Pulmonary artery endothelial cell (primary cell): ENCODE results near the gene PUS1. TPM values are rescaled to one million over a fixed set of nuclear protein-coding genes. Genes with fewer than 3 reads are reported as not detected.
"Not testable (repeated sequence)": the region's sequence is repeated elsewhere in the genome, so short reads cannot be mapped to it uniquely, and the experiment has no call there.

ENCODE experiments used
- DNase-seq: peaks from one replicate; pipeline ENCODE4 v3.0.0-alpha.2; 2011; ENCODE audit warnings: low read depth, low spot score
- total RNA-seq: library from RNA; depleted of rRNA; stranded (reverse); fragments of >200 nt; gene quantifications from 2 replicates; pipeline ENCODE4 v1.2.3, GENCODE V29; 2014

The PUS1 gene
- total RNA-seq, 1 donor from 2014 or later = 16.6 TPM

- DNase-seq = no peak
These were observed 5.5 kb downstream of the PUS1 start for GRCh38 chr12:131934535-131934934.

GRCh38 chr12:131938082-131938481 is 9.0 kb downstream of the PUS1 start:
- DNase-seq = no peak

DNA sequence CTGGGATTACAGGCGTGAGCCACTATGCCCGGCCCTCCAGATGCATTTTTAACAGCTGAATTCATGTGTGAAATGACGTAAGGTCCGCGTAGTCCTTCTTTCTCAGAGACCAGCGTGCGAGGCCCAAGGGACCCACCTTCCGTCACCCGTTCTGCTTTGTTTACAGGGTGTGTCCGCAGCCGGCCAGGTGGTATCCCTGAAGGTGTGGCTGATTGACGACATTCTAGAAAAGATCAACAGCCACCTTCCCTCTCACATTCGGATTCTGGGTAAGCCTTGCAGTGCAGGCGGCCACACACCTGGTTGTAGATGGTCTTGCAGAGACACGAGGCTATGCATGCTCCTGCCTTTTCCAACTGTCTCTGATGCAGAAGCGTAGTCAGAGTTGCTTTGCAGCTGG is 9.9 kb downstream of the PUS1 start:
- no peak for DNase-seq

GRCh38 chr12:131940141-131940547 is 11.1 kb downstream of the PUS1 start:
- no peak for DNase-seq

GRCh38 chr12:131941116-131941986 is 12.3 kb downstream of the PUS1 start:
- DNase-seq = no peak

GRCh38 chr12:131941987-131942341 is 12.9 kb downstream of the PUS1 start:
- DNase-seq = no peak

DNA sequence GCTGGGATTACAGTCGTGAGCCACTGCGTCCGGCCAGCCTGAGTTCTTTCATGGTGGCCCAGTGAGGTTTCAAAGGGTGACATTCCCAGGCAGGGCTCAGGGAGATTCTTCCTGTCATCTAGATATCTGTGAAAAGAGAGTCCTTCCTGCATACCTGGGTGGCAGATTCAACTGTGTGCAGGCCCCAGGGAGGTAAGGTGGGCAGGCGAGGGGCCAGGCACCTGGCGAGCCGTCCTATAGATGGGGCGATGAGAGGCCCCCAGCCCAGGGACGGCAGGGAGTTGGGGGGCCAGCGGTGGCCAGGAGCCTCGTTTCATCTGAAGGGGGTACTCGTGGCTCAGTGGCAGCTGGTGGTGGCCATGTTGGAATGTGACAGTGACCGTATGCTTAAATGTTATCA is 13.6 kb downstream of the PUS1 start:
- DNase-seq = no peak

GRCh38 chr12:131943389-131943788 is 14.3 kb downstream of the PUS1 start:
- no peak for DNase-seq

DNA sequence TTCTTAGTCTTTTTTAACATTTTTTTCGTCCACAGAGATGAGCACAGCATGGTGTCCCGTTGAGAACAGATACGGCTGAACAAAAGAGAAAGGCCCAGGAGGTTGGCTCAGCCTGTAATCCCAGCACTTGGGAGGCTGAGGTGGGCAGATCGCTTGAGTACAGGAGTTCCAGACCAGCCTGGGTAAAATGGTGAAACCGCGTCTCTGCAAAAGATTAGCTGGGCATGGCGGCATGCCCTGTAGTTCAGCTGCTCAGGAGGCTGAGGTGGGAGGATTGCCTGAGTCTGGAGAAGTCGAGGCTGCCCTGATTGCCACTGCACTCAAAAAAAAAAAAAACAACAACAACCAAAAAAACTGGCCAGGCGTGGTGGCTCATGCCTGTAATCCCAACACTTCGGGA is 14.8 kb downstream of the PUS1 start:
- DNase-seq = no peak

GRCh38 chr12:131944601-131945251 is 15.7 kb downstream of the PUS1 start:
- no peak for DNase-seq

GRCh38 chr12:131946757-131947156 is 17.7 kb downstream of the PUS1 start:
- no peak for DNase-seq

- DNase-seq = no peak
These were observed 18.5 kb downstream of the PUS1 start for GRCh38 chr12:131947482-131948027.

DNA sequence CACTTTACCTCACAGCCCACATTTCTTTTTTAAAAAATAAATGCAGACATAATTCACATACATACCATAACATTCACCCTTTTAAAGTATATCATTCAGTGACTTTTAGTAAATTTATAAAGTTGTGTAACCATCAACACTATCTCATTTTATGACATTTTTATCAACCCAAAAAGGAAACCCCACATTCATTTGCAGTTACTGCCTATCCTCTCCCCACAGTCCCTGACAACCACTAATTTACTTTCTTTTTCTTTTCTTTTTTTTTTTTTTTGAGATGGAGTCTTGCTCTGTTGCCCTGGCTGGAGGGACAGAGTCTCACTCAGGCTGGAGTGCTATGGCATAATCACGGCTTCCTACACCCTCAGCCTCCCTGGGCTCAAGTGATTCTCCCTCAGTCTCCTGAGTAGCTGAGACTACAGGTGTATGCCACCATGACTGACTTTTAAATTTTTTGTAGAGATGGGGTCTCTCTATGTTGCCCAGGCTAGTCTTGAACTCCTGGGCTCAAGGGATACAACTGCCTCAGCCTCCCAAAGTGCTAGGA is 19.2 kb downstream of the PUS1 start:
- no peak for DNase-seq

- DNase-seq = not testable (repeated sequence)
These were observed 19.8 kb downstream of the PUS1 start for GRCh38 chr12:131948713-131949430.

- peak; percentile 68 for DNase-seq
These were observed 20.5 kb downstream of the PUS1 start, which contains the start of gene EP400 for GRCh38 chr12:131949431-131950181. TSS of gene EP400 (plus strand) at chr12:131949942. CDS start at chr12:131960620, 10,678 bp downstream.

DNA sequence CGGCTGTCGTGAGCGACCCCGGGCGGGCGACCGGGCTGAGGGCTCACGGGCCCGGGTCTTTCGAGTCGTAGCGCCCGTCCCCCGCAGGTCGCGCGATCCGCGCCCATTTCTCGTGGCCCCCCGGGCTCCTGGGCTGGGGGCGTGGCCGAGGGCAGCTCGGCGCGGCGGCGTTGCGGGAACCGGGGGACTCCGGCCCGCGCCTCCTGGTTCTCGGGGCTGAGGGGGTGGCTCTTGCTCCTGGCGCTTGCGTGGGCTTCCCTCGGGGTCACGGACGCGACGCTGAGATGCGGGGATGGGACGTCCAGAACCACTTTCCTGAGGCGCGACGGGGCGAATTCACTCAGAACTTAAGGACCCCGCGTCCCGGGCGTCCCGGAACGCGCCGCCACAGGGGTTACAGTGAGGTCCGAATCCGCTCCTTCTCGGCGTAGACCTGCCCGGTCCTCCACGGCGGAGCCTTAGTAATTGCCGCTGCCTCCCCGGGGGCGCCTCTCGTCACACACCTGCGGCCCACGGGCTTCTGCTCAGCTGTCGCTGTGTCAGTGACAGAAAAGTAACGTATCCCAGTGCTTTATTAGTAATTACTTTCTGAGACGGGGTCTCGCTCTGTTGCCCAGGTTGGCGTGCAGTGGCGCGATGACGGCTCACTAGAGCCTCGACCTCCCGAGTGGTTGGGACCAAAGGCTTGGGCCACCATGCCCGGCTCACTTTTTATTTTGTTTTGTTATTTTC is 21.3 kb downstream of the PUS1 start:
- DNase-seq = no peak

DNA sequence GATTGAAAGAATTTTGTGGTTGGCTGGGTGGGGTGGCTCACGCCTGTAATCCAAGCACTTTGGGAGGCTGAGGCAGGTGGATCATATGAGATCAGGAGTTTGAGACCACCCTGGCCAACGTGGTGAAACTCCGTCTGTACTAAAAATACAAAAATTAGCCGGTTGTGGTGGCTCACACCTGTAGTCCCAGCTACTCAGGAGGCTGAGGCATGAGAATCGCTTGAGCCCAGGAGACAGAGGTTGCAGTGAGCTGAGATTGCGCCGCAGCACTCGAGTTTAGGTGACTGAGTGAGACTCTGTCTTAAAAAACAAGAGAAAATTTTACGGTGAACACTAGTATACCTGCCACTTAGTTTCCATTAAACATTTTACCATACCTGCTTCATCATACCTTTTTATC is 24.7 kb downstream of the PUS1 start:
- DNase-seq = not testable (repeated sequence)

DNA sequence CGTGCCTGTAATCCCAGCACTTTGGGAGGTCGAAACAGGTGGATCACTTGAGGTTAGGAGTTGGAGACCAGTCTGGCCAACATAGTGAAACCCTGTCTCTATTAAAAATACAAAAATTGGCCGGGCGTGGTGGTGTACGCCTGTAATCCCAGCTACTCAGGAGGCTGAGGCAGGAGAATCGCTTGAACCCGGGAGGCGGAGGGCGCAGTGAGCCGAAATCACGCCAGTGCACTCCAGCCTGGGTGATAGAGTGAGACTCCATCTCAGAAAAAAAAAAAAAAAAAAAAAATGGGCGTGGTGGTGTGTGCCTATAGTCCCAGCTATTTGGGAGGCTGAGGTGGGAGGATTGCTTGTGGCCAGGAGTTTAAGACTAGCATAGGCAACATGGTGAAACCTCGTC is 25.4 kb downstream of the PUS1 start:
- DNase-seq = not testable (repeated sequence)

- DNase-seq = no peak
These were observed 30.0 kb downstream of the PUS1 start for GRCh38 chr12:131959116-131959515.
